CD4-positive, alpha-beta T cell treated with Interleukin-17A for 4 hours (primary cell): ENCODE results near the gene GPRASP3.
"Not testable (repeated sequence)": the region's sequence is repeated elsewhere in the genome, so short reads cannot be mapped to it uniquely, and the experiment has no call there.

Experiments used
- DNase-seq: peaks from one replicate; pipeline ENCODE4 v3.0.0-alpha.2; 2020; ENCODE audit warnings: mixed read lengths

The GPRASP3 gene

DNA sequence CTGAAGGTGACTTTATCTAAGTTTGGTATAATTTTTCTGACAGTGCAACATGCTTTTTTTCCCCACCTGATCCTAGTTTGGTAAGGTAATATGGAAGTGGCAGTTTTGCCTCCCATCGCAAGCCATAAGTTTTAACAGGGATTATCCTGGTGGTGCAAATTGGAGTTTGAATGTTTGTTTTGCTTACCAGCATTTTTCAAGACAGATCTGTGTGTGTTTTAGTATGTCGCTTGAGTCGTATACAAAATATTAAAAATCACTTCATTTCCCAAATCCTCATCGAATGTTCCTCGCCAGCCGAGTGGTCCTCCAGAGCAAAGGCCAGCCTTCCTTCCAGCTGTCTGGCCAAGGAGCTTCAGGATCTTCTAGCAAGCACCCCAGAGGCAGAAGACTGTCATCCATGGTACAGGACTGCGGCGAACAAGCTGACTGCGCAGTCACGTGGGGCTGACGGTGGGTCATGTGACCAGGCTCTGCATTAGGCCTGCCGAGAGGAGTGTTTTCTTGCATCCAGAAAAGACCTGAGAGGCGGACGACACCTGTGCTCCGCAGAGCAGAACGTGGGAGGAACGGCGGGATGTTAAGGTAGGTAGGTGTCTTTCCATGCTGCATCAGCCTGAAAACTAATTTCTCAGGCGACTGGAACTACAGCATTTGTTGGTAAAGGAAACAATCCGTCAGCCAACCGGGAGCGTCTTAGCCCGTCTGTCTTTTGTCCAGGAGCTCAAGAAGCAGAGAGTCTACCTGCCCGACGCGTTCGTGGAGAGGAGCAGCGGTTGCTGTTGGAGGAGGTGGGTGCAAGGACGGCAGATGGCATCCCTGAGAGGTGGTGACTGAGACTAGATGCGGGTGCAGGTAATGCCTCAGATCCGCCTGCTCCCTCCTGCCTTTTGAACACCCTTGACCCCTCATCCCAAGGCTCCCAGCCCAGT lies at the start of gene GPRASP3:
GPRASP3 (plus strand) TSS at position 507 of the 932 bp plus-strand sequence. CDS start 28,253 bp downstream, outside the sequence.
- DNase-seq, result peak; percentile 73

GRCh38 chrX:102672856-102673255 lies 47.7 kb upstream of the GPRASP3 start:
- no peak for DNase-seq

- not testable (repeated sequence) for DNase-seq
Measured at GRCh38 chrX:102677479-102677878, 43.1 kb upstream of the GPRASP3 start.

GRCh38 chrX:102684772-102685520 lies 35.6 kb upstream of the GPRASP3 start:
- no peak for DNase-seq

- no peak for DNase-seq
Measured at GRCh38 chrX:102694749-102695148, 25.8 kb upstream of the GPRASP3 start.

GRCh38 chrX:102696306-102696705 lies 24.2 kb upstream of the GPRASP3 start:
- no peak for DNase-seq

DNA sequence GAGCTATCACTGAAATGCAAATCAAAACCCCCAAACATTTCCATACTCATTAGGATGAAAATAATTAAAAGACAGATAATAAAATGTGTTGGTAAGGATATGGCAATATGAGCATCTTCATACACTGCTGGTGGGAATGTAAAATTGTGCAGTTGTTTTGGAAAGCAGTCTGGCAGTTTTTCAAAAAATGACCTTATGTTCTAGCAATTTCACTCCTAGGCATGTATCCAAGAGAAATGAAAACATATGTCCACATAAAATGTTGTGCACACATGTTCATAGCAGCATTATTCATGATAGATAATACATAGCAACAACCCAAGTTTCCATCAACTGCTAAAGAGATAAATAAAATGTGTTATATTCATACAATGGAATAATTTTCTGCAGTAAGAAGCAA lies 23.0 kb upstream of the GPRASP3 start:
- DNase-seq, result no peak

GRCh38 chrX:102708900-102709299 lies 11.6 kb upstream of the GPRASP3 start:
- DNase-seq, result no peak

DNA sequence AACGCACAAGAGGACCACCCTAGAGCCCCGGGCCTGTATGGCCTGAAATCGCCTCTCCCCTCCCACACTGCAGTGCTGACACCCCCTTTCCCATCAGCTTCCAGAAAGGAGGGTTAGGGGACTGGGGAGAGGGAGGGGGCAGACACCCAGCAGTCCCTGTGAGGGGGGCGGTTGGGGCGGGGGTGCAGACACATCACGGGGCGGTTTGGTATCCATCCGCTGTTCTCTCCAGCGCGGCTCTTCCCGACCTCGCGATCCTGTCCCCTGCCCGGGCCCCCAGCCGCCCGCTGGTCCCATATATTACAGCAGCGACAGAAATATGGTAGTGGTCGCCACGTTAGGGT lies 8.7 kb upstream of the GPRASP3 start:
- no peak for DNase-seq

DNA sequence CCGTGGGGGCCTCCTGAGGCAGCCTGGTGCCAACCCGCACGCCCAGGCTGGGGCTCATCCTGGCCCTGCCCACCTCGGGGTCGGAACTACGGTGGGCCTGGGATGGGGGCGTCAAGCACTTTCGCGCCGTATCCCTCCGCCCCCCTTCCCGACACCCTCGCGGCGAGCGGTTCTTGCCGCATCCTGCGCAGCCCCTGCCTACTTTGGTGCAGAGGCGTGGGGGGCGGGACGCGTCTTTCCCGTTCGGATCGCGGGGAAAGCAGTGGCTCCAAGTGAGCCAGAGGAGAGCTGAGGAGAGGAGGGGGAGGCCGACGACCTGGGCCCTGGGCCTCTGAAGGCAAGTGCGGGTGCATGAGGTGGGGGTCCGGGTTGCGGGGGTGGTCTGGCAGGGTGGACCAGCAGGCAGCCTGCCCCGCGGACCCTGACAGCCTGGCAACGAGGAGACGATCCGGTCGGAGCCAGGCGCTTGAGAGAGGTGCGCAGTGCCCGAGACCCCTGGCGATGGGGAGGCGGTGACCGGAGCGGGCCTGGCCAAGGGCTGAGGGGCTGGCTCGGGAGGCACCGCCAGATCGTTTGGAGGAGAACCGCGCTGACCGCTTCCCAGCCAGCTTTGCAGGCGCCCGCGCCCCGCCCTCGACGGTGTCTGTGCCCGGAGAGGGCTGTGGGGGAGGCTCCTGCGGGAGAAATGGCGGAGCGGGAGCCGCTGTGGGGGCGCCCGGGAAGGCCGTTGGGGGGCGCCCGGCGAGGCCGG lies 8.2 kb upstream of the GPRASP3 start, which contains the start of gene GPRASP2:
GPRASP2 (plus strand) TSS at position 233 of the 751 bp plus-strand sequence. CDS start 2,422 bp downstream, outside the sequence.
- DNase-seq, result peak; percentile 46

- DNase-seq, result peak; percentile 49
Measured at GRCh38 chrX:102712981-102713625, 7.4 kb upstream of the GPRASP3 start.

GRCh38 chrX:102714994-102715393 lies 5.5 kb upstream of the GPRASP3 start:
- no peak for DNase-seq

GRCh38 chrX:102715967-102716366 lies 4.6 kb upstream of the GPRASP3 start:
- no peak for DNase-seq

DNA sequence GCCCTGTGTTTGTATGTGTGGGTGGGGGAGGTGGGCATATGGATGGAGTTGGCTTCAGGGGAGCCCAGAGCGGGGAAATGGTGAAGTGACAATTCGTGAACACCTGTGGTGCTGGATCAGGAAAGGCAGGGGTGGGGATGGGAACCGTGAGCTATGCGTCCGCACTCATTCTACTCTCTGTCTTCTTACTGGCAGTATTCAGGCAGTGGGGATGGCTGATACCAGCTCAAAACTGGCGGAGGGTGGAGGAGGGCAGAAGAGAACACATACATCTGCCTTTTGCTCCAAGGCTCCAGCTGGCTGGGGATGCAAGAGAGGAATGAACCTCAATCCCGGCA lies 595 bp downstream of the GPRASP3 start:
- DNase-seq, result not testable (repeated sequence)

- DNase-seq, result no peak
Measured at GRCh38 chrX:102723456-102723855, 2.9 kb downstream of the GPRASP3 start.

DNA sequence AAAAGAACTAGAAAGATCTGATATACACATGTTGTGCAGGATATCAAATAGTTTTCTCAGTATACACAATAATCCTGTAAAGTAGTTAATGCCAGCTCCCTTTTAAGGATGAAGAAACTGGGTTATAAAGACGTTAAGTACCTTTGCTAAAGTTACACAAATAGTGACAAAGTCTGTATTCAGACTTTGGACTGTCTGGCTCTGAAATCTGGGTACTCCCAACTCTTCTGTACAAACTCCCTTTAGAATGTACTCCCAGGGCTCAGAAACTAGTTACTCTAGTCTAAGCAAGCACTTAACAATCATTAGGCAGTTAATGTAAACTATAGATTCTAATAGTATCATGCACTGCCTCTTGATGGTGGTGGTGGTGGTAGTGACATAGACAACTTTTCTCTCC lies 7.2 kb downstream of the GPRASP3 start:
- DNase-seq, result no peak

- no peak for DNase-seq
Measured at GRCh38 chrX:102728646-102729045, 8.1 kb downstream of the GPRASP3 start.

- no peak for DNase-seq
Measured at GRCh38 chrX:102739657-102740056, 19.1 kb downstream of the GPRASP3 start.

GRCh38 chrX:102744307-102744706 lies 23.8 kb downstream of the GPRASP3 start:
- DNase-seq, result no peak

GRCh38 chrX:102745513-102745856 lies 24.9 kb downstream of the GPRASP3 start:
- no peak for DNase-seq

GRCh38 chrX:102745857-102746584 lies 25.5 kb downstream of the GPRASP3 start:
- DNase-seq, result peak; percentile 40

DNA sequence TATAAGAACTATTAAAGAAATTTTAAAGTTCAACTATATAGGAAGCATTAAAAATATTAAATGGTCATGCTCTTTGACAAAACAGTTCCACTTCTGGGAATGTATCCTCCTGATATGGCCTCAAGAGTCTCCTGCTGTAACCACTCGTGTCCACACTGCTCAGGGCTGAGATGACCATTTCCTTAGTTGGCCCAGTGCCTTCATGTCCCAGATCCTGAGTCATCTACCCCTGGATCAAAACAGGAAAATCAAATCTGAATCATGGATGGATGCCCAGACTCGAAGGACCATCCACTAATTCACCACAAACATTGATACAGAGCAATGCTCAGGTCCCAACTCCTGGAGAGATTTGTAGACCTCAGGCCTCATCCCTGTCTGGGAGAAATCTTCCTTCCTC lies 44.7 kb downstream of the GPRASP3 start:
- DNase-seq, result no peak
